Stimulated activated naive CD4-positive, alpha-beta T cell treated with Interleukin-2 at 50 U/mL for 16 hours (primary cell): ENCODE data around the gene PCDHA3.
"Not testable (repeated sequence)": the region's sequence is repeated elsewhere in the genome, so short reads cannot be mapped to it uniquely, and the experiment has no call there.

Experiments used
- DNase-seq: peaks from one replicate; lab custom pipeline; 2025; lab: John Stamatoyannopoulos, UW

Gene PCDHA3

DNA sequence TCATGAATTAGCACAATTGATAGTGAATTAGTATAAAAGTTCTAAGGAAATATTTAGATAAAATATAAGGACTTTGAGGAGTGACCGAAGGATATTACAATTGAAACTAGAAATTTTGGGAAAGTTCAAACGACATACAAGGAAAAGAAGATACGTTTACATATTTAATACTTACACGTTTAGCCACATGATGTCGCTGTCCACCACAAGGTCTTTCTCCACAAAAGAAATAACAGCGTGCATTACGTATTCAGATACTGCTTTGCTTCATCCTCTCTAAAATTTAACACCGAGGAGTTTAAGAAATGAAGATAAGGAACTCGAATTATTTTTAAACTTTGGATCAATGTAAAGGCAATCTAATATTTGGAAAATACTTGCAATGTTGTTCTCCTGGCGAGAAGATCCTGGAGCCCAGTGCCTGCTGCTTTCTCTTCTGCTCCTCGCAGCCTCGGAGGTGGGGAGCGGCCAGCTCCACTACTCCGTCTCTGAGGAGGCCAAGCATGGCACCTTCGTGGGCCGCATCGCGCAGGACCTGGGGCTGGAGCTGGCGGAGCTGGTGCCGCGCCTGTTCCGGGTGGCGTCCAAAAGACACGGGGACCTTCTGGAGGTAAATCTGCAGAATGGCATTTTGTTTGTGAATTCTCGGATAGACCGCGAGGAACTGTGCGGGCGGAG is at the start of gene PCDHA3:
TSS of gene PCDHA3 (plus strand) at position 242 of the 678 bp plus-strand sequence.
- no peak for DNase-seq

GRCh38 chr5:140753561-140753960 is 47.3 kb upstream of the PCDHA3 start:
- DNase-seq, result no peak

DNA sequence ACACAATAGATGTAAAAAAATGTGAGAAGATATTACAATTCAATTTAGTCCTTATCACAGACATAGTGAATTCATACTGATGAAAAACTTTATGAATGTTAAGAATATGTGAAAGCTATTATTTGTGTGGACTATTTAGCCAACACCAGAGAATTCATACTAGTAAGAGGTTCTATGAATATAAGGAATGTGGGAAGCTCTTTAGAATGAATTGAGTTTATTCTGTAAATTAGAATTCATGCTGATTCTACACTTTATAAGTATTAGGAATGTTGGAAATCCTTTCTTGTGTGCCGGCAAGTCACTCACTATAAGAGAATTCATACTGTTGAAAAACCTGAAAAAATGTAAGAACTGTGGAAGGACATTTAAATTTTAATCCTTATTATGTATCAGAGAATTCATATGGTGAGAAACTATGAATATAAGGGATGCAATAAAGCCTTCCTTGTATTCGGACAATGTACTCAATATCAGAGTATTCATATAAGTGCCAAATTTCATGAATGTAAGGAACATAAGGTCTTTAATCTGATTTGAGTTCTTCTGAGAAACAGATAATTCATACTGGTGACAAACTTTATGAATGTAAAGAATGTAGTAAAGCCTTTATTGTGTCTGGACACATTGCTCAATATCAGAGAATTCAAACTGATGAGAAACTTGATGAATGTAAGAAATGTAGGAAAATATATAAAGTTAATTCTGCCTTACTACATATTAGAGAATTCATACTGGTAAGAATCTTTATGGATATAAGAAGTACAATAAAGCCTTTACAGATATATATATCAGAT is 36.5 kb upstream of the PCDHA3 start:
- DNase-seq, result no peak

DNA sequence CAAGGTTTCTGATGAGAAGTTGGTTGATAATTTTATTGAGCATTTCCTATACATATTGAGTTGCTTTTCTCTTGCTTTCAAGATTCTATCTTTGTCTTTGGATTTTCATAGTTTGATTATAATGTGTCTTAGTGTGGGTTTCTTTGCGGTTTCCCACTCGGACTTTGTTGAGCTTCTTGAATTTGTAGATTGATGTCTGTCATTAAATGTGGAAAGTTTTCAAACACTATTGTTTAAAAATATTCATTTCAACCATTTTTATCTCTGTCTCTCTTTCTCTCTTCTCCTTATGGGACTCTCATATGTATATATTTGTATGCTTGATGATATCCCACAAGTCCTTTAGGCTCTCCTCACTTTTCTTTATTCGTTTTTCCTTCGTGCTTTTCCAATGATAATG is 33.4 kb upstream of the PCDHA3 start:
- no peak for DNase-seq

GRCh38 chr5:140780512-140780911 is 20.3 kb upstream of the PCDHA3 start:
- DNase-seq, result no peak

DNA sequence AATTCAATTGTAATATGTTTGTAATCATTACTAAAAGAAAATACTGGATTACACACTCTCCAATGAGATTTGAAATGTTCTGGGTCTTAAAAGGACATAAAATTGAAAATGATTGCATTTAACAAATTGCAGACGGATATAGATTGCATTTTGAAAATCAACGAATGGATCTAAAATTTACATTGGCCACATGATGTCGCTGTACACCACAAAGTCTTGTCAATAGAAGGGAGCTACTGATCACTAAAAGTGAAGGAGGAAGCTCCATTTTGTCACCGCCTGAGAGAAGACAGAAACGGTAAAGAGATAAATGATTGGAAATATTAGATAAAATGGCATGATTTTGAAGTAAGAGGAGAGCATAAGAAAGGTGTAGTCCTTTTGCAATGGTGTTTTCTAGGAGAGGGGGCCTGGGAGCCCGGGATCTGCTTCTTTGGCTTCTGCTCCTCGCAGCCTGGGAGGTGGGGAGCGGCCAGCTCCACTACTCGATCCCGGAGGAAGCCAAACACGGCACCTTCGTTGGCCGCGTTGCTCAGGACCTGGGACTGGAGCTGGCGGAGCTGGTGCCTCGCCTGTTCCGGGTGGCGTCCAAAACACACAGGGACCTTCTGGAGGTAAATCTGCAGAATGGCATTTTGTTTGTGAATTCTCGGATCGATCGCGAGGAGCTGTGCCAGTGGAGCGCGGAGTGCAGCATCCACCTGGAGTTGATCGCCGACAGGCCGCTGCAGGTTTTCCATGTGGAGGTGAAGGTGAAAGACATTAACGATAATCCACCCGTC is 14.8 kb upstream of the PCDHA3 start, which contains the start of gene PCDHA1:
TSS of gene PCDHA1 (plus strand) at position 236 of the 782 bp plus-strand sequence.
- no peak for DNase-seq

GRCh38 chr5:140787422-140787821 is 13.4 kb upstream of the PCDHA3 start:
- not testable (repeated sequence) for DNase-seq

DNA sequence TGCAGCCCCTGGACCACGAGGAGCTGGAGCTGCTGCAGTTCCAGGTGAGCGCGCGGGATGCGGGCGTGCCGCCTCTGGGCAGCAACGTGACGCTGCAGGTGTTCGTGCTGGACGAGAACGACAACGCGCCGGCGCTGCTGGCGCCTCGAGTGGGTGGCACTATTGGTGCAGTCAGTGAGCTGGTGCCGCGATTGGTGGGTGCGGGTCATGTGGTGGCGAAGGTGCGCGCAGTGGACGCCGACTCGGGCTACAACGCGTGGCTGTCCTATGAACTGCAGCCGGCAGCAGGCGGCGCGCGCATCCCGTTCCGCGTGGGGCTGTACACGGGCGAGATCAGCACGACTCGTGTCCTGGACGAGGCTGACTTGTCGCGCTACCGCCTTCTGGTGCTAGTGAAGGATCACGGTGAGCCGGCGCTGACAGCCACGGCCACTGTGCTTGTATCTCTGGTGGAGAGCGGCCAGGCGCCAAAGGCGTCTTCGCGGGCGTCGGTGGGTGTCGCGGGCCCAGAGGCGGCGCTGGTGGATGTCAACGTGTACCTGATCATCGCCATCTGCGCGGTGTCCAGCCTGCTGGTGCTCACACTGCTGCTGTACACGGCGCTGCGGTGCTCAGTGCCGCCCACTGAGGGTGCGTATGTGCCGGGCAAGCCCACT is 12.9 kb upstream of the PCDHA3 start:
- not testable (repeated sequence) for DNase-seq

DNA sequence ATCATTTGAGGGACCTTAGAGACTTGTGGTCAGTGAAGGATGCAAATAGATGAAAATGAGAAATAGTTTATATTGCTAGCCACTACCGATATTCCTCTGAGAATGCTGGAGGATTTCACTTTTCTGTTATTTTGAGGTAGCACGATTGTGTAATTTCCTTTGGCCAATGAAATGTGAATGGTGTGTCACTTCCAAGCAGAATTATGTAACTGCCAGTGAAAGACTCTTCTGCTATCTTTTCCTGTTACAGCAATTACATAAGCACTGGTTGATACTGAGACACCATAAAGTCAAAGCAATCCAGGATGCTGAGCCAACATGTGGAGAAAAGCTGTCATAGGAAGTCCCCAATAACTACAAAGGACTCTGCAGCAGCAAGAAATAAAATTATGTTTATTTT is 9.8 kb upstream of the PCDHA3 start:
- no peak for DNase-seq

- DNase-seq, result no peak
Measured at GRCh38 chr5:140794595-140795258, 6.1 kb upstream of the PCDHA3 start, which contains the start of gene PCDHA2. Gene PCDHA2 (plus strand): TSS chr5:140794852.

DNA sequence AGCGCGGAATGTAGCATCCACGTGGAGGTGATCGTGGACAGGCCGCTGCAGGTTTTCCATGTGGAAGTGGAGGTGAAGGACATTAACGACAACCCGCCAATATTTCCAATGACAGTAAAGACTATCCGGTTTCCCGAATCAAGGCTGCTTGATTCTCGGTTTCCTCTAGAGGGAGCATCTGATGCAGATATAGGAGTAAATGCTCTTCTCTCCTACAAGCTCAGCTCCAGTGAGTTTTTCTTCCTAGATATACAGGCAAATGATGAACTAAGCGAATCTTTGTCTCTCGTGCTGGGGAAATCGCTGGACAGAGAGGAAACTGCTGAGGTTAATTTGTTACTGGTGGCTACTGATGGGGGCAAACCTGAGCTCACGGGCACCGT is 5.6 kb upstream of the PCDHA3 start:
- no peak for DNase-seq

GRCh38 chr5:140796072-140796717 is 4.7 kb upstream of the PCDHA3 start:
- DNase-seq, result not testable (repeated sequence)

GRCh38 chr5:140796718-140797095 is 4.2 kb upstream of the PCDHA3 start:
- no peak for DNase-seq

DNA sequence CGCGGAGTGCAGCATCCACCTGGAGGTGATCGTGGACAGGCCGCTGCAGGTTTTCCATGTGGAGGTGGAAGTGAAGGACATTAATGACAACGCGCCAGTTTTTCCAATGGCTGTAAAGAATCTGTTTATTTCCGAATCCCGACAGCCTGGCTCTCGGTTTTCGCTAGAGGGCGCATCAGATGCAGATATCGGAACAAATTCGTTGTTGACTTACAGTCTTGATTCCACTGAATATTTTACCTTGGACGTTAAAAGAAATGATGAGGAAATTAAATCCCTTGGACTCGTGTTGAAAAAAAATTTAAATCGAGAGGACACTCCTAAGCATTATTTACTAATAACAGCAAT is 611 bp downstream of the PCDHA3 start:
- DNase-seq, result no peak

- not testable (repeated sequence) for DNase-seq
Measured at GRCh38 chr5:140802381-140802780, 1.5 kb downstream of the PCDHA3 start.

DNA sequence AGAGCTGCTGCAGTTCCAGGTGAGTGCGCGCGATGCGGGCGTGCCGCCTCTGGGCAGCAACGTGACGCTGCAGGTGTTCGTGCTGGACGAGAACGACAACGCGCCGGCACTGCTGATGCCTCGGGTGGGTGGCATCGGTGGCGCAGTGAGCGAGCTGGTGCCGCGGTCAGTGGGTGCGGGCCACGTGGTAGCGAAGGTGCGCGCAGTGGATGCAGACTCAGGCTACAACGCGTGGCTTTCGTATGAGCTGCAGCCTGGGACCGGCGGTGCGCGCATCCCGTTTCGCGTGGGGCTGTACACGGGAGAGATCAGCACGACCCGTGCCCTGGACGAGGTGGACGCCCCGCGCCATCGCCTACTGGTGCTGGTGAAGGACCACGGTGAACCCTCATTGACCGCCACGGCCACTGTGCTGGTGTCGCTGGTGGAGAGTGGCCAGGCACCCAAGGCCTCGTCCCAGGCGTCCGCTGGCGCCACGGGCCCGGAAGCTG is 2.0 kb downstream of the PCDHA3 start:
- no peak for DNase-seq

- DNase-seq, result no peak
Measured at GRCh38 chr5:140806834-140807775, 6.2 kb downstream of the PCDHA3 start, which contains the start of gene PCDHA4. Gene PCDHA4 (plus strand): TSS chr5:140807068.

DNA sequence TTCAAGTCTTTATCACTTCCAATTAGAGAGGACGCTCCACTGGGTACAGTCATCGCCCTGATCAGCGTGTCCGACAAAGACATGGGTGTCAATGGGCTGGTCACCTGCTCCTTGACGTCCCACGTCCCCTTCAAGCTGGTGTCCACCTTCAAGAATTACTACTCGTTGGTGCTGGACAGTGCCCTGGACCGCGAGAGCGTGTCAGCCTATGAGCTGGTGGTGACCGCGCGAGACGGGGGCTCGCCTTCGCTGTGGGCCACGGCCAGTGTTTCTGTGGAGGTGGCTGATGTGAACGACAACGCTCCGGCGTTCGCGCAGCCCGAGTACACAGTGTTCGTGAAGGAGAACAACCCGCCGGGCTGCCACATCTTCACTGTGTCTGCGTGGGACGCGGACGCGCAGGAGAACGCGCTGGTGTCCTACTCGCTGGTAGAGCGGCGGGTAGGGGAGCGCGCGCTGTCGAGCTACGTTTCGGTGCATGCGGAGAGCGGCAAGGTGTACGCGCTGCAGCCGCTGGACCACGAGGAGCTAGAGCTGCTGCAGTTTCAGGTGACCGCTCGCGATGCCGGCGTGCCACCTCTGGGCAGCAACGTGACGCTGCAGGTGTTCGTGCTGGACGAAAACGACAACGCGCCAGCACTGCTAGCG is 7.5 kb downstream of the PCDHA3 start:
- not testable (repeated sequence) for DNase-seq

DNA sequence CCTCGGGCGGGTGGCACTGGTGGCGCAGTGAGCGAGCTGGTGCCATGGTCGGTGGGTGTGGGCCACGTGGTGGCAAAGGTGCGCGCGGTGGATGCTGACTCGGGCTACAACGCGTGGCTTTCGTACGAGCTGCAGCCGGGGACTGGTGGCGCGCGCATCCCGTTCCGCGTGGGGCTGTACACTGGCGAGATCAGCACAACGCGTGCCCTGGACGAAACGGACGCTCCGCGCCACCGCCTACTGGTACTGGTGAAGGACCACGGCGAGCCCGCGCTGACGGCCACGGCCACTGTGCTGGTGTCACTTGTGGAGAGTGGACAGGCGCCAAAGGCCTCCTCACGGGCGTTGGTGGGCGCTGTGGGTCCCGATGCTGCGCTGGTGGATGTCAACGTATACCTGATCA is 8.0 kb downstream of the PCDHA3 start:
- DNase-seq, result no peak
